H9 (cell line): ENCODE data around the gene DUS1L. TPM values are rescaled to one million over a fixed set of nuclear protein-coding genes. Genes with fewer than 3 reads are reported as not detected.

Source experiments
- DNase-seq: peaks from one replicate; pipeline ENCODE4 v3.0.0-alpha.2; 2017
- H2AFZ ChIP-seq: one replicate; pipeline ENCODE4 v1.6.1; 2013; ENCODE audit warnings: mild to moderate bottlenecking, low read length, control low read depth, moderate library complexity
- H2AK5ac ChIP-seq: 2 replicates; pipeline ENCODE4 v1.6.1; 2013; ENCODE audit warnings: low read length, control low read depth, mixed read lengths; ENCODE audit not compliant: insufficient read length
- H2BK120ac ChIP-seq: one replicate; pipeline ENCODE4 v1.6.1; 2013; ENCODE audit warnings: low read depth, mild to moderate bottlenecking, low read length, control low read depth, inconsistent platforms; ENCODE audit not compliant: poor library complexity, severe bottlenecking
- H2BK12ac ChIP-seq: 2 replicates; pipeline ENCODE4 v1.6.1; 2013; ENCODE audit warnings: low read length, control low read depth, mixed read lengths, low read depth; ENCODE audit not compliant: insufficient read length
- H2BK15ac ChIP-seq: 2 replicates; pipeline ENCODE4 v1.6.1; 2013; ENCODE audit warnings: low read depth, low read length, control low read depth
- H2BK20ac ChIP-seq: one replicate; pipeline ENCODE4 v1.6.1; 2013; ENCODE audit warnings: low read depth, mild to moderate bottlenecking, low read length, control low read depth, inconsistent platforms; ENCODE audit not compliant: poor library complexity, severe bottlenecking
- H2BK5ac ChIP-seq: 2 replicates; pipeline ENCODE4 v1.6.1; 2013; ENCODE audit warnings: low read length, control low read depth, mixed read lengths; ENCODE audit not compliant: insufficient read length
- H3K14ac ChIP-seq: 2 replicates; pipeline ENCODE4 v1.6.1; 2013; ENCODE audit warnings: low read length, control low read depth; ENCODE audit not compliant: insufficient read depth
- H3K18ac ChIP-seq: 2 replicates; pipeline ENCODE4 v1.6.1; 2013; ENCODE audit warnings: low read depth, mild to moderate bottlenecking, mixed read lengths, low read length, control low read depth; ENCODE audit not compliant: insufficient read length
- H3K23ac ChIP-seq: 2 replicates; pipeline ENCODE4 v1.6.1; 2013; ENCODE audit warnings: low read length, control low read depth, mixed read lengths, low read depth; ENCODE audit not compliant: insufficient read length
- H3K23me2 ChIP-seq: 2 replicates; pipeline ENCODE4 v1.6.1; 2013; ENCODE audit warnings: low read depth, mild to moderate bottlenecking, mixed read lengths, low read length, control low read depth; ENCODE audit not compliant: insufficient read length, poor library complexity, severe bottlenecking
- H3K27ac ChIP-seq: 2 replicates; pipeline ENCODE4 v1.5.1; 2013; ENCODE audit warnings: low read length, control low read depth, mixed read lengths, low read depth; ENCODE audit not compliant: insufficient read length
- H3K27me3 ChIP-seq: 2 replicates; pipeline ENCODE4 v1.6.1; 2013; ENCODE audit warnings: low read length, control low read depth, inconsistent platforms; ENCODE audit not compliant: insufficient read depth
- H3K4ac ChIP-seq: 2 replicates; pipeline ENCODE4 v1.6.1; 2013; ENCODE audit warnings: low read depth, mild to moderate bottlenecking, control low read depth, inconsistent platforms, low read length, moderate library complexity
- H3K4me1 ChIP-seq: 2 replicates; pipeline ENCODE4 v1.6.1; 2013; ENCODE audit warnings: low read length, control low read depth, inconsistent platforms; ENCODE audit not compliant: insufficient read depth
- H3K4me2 ChIP-seq: 2 replicates; pipeline ENCODE4 v1.6.1; 2013; ENCODE audit warnings: low read length, control low read depth, mixed read lengths; ENCODE audit not compliant: insufficient read length, insufficient read depth
- H3K56ac ChIP-seq: 2 replicates; pipeline ENCODE4 v1.6.1; 2013; ENCODE audit warnings: low read depth, mild to moderate bottlenecking, mixed read lengths, low read length, control low read depth; ENCODE audit not compliant: insufficient read length
- H3K79me1 ChIP-seq: 2 replicates; pipeline ENCODE4 v1.6.1; 2013; ENCODE audit warnings: low read depth, mild to moderate bottlenecking, moderate library complexity, low read length, control low read depth, inconsistent platforms; ENCODE audit not compliant: insufficient read depth, poor library complexity, severe bottlenecking
- H3K79me2 ChIP-seq: 2 replicates; pipeline ENCODE4 v1.6.1; 2013; ENCODE audit warnings: low read length, control low read depth, inconsistent platforms; ENCODE audit not compliant: insufficient read depth
- H3K9ac ChIP-seq: 2 replicates; pipeline ENCODE4 v1.6.1; 2013; ENCODE audit warnings: low read length, control low read depth, mixed read lengths; ENCODE audit not compliant: insufficient read length; ENCODE audit errors: extremely low read depth
- H3K9me3 ChIP-seq: one replicate; pipeline ENCODE4 v1.6.1; 2013; ENCODE audit warnings: low read depth, low read length, inconsistent platforms; ENCODE audit not compliant: control insufficient read depth
- H3T11ph ChIP-seq: one replicate; pipeline ENCODE4 v1.6.1; 2013; ENCODE audit warnings: mild to moderate bottlenecking, low read length, control low read depth, inconsistent platforms
- H4K20me1 ChIP-seq: one replicate; pipeline ENCODE4 v1.6.1; 2013; ENCODE audit not compliant: control insufficient read depth, insufficient read length, insufficient read depth
- H4K5ac ChIP-seq: 2 replicates; pipeline ENCODE4 v1.6.1; 2013; ENCODE audit warnings: low read depth, mild to moderate bottlenecking, mixed read lengths, low read length, control low read depth; ENCODE audit not compliant: insufficient read length
- H4K8ac ChIP-seq: replicated peaks from 2 replicates; pipeline ENCODE4 v1.6.1; 2013; ENCODE audit warnings: low read length, control low read depth, mixed read lengths, low read depth; ENCODE audit not compliant: insufficient read length
- H4K91ac ChIP-seq: 2 replicates; pipeline ENCODE4 v1.6.1; 2013; ENCODE audit warnings: low read depth, mild to moderate bottlenecking, moderate library complexity, mixed read lengths, low read length, control low read depth; ENCODE audit not compliant: insufficient read length
- H3K27ac Mint-ChIP-seq, 3 experiments: 2 replicates in 2 of 3; 3 replicates in 1 of 3; pipeline ENCODE4 v1.8.0; 2020 to 2021; ENCODE audit warnings: mixed read lengths in 3 of 3, mild to moderate bottlenecking in 1 of 3, moderate library complexity in 1 of 3
- H3K27me3 Mint-ChIP-seq: 2 replicates; pipeline ENCODE4 v1.8.0; 2021; ENCODE audit warnings: low read depth, mild to moderate bottlenecking, moderate library complexity, mixed read lengths
- H3K36me3 Mint-ChIP-seq, 3 experiments: 2 replicates in 2 of 3; 3 replicates in 1 of 3; pipeline ENCODE4 v1.8.0; 2020 to 2021; ENCODE audit warnings: low read depth in 3 of 3, mixed read lengths in 3 of 3; ENCODE audit not compliant: insufficient read depth in 1 of 3
- H3K4me1 Mint-ChIP-seq, 2 experiments: 2 replicates each; pipeline ENCODE4 v1.8.0; 2020; ENCODE audit warnings: mixed read lengths in 2 of 2
- H3K4me3 Mint-ChIP-seq, 2 experiments: 2 replicates in 1 of 2; 3 replicates in 1 of 2; pipeline ENCODE4 v1.8.0; 2020 to 2021; ENCODE audit warnings: mild to moderate bottlenecking in 2 of 2, mixed read lengths in 2 of 2, moderate library complexity in 1 of 2
- H3K9me3 Mint-ChIP-seq, 2 experiments: 2 replicates in 1 of 2; 3 replicates in 1 of 2; pipeline ENCODE4 v1.8.0; 2020; ENCODE audit warnings: mild to moderate bottlenecking in 2 of 2, mixed read lengths in 2 of 2, moderate library complexity in 1 of 2
- CTCF ChIP-seq: fragments of 200-600 bp; sonication (generic); conservative IDR thresholded peaks from 3 replicates; pipeline ENCODE4 v1.8.0; 2021; ENCODE audit warnings: antibody characterized with exemption, mild to moderate bottlenecking
- WGBS: extraction: QIAGEN DNeasy Blood & Tissue Kit; methylation state at CpG from one replicate; pipeline ENCODE4 v1.1.7; 2013; ENCODE audit warnings: missing lambda C conversion rate, low lambda C conversion rate, mixed read lengths; ENCODE audit not compliant: insufficient read length; ENCODE audit errors: extremely low coverage; 5-methylcytosine and 5-hydroxymethylcytosine counted together
- total RNA-seq: library from RNA; stranded (reverse); gene quantifications from 2 replicates; pipeline ENCODE4 v1.2.1, GENCODE V29; 2021

The DUS1L gene
- total RNA-seq, 1 experiment from 2014 or later: 103 TPM

DNA sequence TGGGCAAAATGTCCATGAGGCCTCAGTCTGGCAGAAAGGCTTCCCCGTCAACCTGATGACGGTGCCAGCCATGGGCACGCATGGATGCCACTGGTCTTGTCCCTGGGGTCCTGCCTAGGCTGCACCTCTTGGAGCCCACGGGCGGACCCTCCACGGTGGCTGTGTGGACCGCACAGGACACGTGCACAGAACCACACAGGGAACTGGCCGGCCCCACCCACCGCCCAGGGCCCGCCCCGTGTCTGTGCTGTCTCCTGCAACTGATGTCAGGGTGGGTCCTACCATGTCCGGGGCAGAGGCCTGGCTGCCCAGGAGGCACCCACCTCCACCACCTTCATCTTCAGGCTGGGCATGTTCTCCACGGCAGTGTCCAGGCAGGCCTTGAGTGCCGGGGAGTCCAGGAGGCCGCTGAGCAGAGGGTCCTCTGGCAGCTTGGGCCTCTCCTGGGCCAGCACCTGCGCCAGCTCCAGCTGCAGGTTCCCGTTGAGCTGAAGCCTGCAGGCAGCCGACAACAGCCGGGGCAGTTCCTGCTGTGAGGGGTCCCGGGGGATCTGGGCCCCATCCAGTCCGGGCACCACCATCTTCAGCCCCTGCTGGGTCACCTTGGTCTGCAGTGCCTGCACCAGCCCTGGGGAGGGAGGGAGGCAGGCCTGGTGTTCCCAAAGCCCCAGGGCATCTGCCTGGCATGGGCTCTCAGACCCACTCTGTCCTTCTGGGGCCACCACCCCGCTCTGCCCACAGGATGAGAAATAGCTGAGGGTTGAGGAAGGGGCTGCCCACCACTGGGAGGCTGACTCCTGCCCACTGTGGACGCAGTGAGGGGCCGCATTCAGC lies 20.5 kb upstream of the DUS1L start:
- H4K91ac ChIP-seq: no peak overlapping the region
- H3K23ac ChIP-seq: no peak overlapping the region
- Mint-ChIP-seq H3K27me3 (no peaks in the 10 kb centered on the region), H3K4me1 (no peaks in the 10 kb centered on the region), H3K4me3 (no peak overlapping the region), H3K36me3 (peaks cover 21 to 82% (median 59%) of the 10 kb centered on the region in 3 experiments; a peak in 6 of 7 replicates), H3K27ac (no peak overlapping the region), H3K9me3 (no peaks in the 10 kb centered on the region)
- H2BK5ac ChIP-seq: no peak overlapping the region
- H2AK5ac ChIP-seq: no peak overlapping the region
- H2AFZ ChIP-seq: no peak overlapping the region
- TF ChIP-seq CTCF: no peak
- H3K4me1 ChIP-seq: no peaks in the 10 kb centered on the region
- H4K5ac ChIP-seq: no peak overlapping the region
- no peak overlapping the region for H2BK15ac ChIP-seq
- H3K27ac ChIP-seq: no peak overlapping the region
- H3K27me3 ChIP-seq: no peaks in the 10 kb centered on the region
- H4K20me1 ChIP-seq: no peaks in the 10 kb centered on the region
- no peak overlapping the region for H3T11ph ChIP-seq
- no peak overlapping the region for H2BK120ac ChIP-seq
- H3K18ac ChIP-seq: no peak overlapping the region
- no peaks in the 10 kb centered on the region for H3K9me3 ChIP-seq
- no peak for DNase-seq
- H3K9ac ChIP-seq: no peak overlapping the region
- H2BK20ac ChIP-seq: no peak overlapping the region
- H3K4ac ChIP-seq: no peak overlapping the region
- no peaks in the 10 kb centered on the region for H3K79me1 ChIP-seq
- H3K14ac ChIP-seq: no peak overlapping the region
- WGBS: no CpG with 5 or more reads among the region's 25 CpGs
- H3K79me2 ChIP-seq: no peaks in the 10 kb centered on the region
- H2BK12ac ChIP-seq: no peak overlapping the region
- H3K23me2 ChIP-seq: no peaks in the 10 kb centered on the region
- H3K56ac ChIP-seq: no peak overlapping the region
- H3K4me2 ChIP-seq: no peak overlapping the region
- no peak overlapping the region for H4K8ac ChIP-seq
